Gastrocnemius medialis (tissue), 4 donors: ENCODE measurements around the gene CYP19A1.

Experiments used
- CTCF ChIP-seq, 5 experiments: fragments of 450-650 bp in 3 of 5; fragments of 200-600 bp in 2 of 5; sonication (generic) in 2 of 5; IDR thresholded peaks in 4 of 5; conservative IDR thresholded peaks in 1 of 5; 1 replicate in 4 of 5; 2 replicates in 1 of 5; pipeline ENCODE4 v1.5.1; 2016 to 2019; ENCODE audit warnings: antibody characterized with exemption in 5 of 5, mild to moderate bottlenecking in 3 of 5, moderate library complexity in 3 of 5
- POLR2A ChIP-seq, 2 donors: fragments of 450-650 bp; IDR thresholded peaks; one replicate each; pipeline ENCODE4 v1.6.1; 2017; ENCODE audit warnings: antibody characterized with exemption in 2 of 2, mild to moderate bottlenecking in 2 of 2, moderate library complexity in 2 of 2

- TF ChIP-seq CTCF (IDR thresholded peaks at IDR 0.05 in 4 of 5, conservative IDR thresholded peaks at IDR 0.05 in 1 of 5), result no peak
- no peak for TF ChIP-seq POLR2A (IDR thresholded peaks at IDR 0.05)
Measured at GRCh38 chr15:51303462-51303980, 34.9 kb downstream of the CYP19A1 start.
